ENCODE results near the gene CORO6.

DNA sequence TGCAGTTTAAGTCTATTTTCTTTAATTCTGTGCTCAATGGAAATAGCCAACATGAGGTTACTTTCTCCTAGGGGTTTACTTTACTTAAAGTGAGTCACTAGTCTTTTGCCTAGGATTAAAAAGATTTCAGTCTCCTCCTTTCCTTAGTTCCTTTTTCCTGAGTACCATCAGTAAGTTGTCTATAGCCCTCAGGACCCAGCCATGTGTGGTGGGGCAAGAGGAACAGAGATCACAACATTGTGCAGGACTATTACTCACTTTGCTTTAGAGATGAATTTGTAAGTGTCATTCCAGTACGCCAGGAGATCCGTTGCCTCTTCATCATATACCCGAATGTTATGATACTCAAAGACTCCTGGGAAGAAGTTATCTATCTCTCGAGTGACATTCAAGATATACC, 27.7 kb upstream of the CORO6 start:
- TF ChIP-seq BHLHE40 (IDR thresholded peaks at IDR 0.05; ENCODE audit: low read depth, low read length): no peak
- no peak for TF ChIP-seq POLR2A (IDR thresholded peaks at IDR 0.05; ENCODE audit: low read depth, low read length)
- TF ChIP-seq, protein P1, sequence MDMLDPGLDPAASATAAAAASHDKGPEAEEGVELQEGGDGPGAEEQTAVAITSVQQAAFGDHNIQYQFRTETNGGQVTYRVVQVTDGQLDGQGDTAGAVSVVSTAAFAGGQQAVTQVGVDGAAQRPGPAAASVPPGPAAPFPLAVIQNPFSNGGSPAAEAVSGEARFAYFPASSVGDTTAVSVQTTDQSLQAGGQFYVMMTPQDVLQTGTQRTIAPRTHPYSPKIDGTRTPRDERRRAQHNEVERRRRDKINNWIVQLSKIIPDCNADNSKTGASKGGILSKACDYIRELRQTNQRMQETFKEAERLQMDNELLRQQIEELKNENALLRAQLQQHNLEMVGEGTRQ (IDR thresholded peaks at IDR 0.05; ENCODE audit: low read depth, low read length): no peak
- TF ChIP-seq, protein P2, sequence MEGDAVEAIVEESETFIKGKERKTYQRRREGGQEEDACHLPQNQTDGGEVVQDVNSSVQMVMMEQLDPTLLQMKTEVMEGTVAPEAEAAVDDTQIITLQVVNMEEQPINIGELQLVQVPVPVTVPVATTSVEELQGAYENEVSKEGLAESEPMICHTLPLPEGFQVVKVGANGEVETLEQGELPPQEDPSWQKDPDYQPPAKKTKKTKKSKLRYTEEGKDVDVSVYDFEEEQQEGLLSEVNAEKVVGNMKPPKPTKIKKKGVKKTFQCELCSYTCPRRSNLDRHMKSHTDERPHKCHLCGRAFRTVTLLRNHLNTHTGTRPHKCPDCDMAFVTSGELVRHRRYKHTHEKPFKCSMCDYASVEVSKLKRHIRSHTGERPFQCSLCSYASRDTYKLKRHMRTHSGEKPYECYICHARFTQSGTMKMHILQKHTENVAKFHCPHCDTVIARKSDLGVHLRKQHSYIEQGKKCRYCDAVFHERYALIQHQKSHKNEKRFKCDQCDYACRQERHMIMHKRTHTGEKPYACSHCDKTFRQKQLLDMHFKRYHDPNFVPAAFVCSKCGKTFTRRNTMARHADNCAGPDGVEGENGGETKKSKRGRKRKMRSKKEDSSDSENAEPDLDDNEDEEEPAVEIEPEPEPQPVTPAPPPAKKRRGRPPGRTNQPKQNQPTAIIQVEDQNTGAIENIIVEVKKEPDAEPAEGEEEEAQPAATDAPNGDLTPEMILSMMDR (conservative IDR thresholded peaks at IDR 0.05; ENCODE audit: low read depth, low read length): no peak
